ENCODE data around the gene TUBB.
"Not testable (repeated sequence)": the region's sequence is repeated elsewhere in the genome, so short reads cannot be mapped to it uniquely, and the experiment has no call there.

Gene TUBB

DNA sequence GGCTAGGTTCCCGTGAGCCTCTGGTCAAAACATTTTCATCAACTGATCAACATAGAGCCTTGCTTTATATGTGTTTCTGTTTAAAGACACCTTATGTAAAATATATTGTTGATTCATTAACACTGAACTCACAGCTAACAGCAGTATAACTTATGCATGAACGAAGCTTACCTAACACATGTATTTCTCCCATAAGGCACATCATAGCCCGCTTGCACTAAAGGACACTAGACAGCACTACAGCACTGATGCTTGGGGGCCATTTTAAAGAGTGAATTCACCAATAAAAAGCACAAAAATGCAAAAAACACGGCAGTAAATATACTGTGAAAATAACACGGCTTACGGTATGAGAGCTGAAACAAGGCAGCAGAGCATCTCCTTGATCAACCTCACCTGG lies 18.4 kb downstream of the TUBB start:
- no peak for DNase-seq (ENCODE audit: low read depth in 2 of 2)

DNA sequence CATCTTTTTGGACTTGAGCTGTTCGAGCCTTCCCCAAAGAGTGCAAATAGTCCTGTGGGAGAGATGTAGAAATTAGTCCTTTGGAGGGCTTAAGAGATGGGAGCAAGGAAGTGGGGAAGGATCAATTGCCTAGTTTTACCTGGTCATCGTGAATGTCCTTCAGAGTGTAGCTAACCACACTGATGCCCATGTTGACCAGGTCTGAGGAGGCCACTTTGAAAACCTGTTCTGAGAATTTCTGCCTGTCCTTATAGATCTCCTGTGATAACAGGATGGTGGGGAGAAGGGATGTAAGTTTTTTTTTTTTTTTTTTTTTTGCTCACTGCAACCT lies 20.4 kb downstream of the TUBB start:
- DNase-seq (ENCODE audit: low read depth in 2 of 2) = no peak

DNA sequence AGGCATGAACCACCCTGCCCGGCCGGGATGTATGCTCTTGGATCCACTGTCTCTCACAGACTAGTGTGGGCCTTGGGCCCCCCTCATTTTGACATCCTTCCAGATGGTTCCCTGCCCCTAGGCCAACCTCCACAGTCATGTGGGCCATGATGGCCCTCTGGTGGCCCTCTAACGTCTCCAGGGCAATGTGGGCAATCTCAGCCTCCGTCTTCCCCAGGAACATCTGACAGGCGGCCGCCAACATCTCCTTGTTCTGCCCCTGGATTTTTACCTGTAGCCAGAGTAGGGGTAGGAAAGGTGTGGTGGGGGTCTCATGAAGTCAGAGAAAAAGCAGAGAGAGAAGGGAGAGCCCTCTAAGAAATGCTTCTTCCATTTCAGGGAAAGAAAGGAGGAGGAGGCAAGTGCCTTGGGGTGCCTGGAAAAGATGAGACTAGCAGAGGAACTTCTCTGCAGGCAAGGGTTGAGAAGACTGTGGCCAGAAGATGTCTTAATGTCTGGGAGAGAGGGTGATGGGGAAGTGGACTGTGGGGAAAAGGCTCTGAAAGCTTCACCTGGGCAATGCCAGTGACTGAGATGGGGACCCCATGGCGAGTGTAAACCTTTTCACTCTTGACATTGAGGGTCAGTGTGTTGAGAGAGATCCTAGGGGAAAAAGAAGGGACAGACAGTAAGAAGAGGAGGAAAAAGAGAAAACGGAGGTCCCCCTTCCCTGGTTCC lies 21.1 kb downstream of the TUBB start:
- DNase-seq (ENCODE audit: low read depth in 2 of 2) = no peak

DNA sequence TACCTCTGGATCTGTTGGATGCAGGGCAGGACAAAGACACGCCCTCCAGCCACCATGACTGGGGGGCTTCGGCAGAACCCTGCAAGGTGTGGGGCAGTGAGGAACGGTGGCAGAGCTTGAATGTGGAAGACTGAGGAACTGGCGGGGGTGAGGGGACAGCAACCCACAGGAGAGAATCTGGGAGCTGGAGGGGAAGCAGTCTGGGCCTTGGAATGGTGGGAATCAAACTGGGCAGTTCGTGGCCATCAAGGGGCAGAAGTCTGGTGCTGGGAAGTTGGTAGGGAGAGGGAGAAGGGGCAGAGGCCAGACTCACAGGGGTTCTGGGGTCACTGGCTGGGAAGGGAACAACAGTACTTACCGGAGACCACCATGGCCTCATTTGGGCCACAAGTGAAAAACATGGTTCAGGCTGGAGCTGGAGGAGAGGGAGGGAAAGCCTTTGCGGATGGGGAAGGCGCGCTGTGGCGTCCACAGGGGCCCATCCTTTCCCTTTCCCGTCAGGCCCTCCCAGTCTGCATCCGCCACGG lies 21.7 kb downstream of the TUBB start:
- DNase-seq (ENCODE audit: low read depth in 2 of 2) = peak in 1 of 2 donors; percentile 41

DNA sequence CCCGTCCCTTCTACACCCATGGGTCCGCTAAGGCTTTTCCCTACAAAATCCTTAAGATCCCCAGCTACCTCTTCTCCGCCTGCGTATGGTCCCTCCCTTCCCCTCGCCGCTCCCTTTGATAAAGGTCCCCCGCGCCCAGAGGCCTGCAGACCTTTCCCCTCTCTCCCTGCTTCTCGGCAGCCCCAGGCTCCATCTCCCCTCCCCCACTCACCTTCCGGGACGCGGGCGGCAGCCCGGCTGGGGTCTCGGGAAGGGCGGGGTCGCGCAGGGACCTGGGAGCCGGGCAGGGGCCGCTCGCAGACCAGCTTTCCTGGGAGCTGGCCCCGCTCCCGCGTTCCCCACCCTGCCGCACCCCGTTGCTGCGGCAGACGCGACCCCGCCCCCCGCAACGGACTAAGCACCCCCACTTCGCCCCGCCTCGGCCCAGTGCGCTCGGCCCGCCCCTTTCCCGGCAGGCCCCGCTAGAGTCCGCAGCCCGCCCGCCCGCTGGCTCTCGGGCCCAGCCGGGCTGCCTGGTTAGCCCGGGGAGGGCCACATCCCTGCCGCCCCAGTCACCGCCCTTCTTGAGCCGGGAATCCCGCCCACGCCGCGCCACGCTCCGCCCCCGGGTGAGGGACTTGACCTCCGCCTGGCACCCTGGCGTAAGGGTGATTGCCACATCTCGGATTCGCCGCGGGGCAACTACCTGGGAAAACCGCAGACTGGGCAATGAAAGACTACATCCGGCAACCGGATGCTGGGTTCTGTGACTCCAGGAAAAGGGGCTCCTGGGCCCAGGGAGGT lies 22.4 kb downstream of the TUBB start, which contains the start of gene FLOT1:
FLOT1 (minus strand) TSS at position 372 of the 783 bp plus-strand sequence. CDS start 498 bp downstream, outside the sequence.
- DNase-seq (ENCODE audit: low read depth in 2 of 2) = peak; percentile 97 to 98

DNA sequence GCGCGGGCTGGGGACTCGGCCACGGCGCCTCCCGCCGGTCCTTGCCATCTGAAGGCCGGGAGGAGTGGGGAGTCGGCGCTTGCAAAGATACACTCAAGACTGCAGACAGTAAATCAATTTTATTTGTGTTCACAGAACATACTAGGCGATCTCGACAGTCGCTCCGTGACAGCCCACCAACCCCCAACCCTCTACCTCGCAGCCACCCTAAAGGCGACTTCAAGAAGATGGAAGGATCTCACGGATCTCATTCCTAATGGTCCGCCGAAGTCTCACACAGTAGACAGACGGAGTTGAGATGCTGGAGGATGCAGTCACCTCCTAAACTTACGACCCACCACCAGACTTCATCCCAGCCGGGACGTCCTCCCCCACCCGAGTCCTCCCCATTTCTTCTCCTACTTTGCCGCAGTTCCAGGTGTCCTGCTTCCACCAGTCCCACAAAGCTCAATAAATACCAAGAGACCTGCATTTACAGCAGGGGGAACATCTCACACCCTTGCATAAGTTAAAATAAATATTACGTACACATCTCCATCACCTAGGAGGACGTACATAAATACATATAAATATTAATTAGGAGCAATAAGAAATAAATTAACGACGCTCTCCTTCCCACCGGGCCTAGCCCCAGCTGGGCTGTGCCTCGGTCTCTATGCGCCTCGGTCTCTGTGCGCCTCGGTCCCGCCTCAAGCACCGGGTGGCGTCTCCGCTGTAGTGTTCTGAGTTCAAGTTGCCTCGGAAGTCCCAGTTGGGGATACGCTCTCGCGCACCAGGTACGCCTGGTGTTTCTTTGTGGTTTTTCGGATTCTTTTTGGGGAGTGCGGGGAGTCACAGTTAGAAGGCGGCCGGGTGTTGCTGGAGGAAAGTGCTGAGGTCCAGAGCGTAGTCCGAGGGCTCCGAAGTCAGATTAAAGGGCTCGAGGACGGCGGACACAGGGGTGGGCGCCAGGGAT lies 23.2 kb downstream of the TUBB start:
- no peak for DNase-seq (ENCODE audit: low read depth in 2 of 2)

DNA sequence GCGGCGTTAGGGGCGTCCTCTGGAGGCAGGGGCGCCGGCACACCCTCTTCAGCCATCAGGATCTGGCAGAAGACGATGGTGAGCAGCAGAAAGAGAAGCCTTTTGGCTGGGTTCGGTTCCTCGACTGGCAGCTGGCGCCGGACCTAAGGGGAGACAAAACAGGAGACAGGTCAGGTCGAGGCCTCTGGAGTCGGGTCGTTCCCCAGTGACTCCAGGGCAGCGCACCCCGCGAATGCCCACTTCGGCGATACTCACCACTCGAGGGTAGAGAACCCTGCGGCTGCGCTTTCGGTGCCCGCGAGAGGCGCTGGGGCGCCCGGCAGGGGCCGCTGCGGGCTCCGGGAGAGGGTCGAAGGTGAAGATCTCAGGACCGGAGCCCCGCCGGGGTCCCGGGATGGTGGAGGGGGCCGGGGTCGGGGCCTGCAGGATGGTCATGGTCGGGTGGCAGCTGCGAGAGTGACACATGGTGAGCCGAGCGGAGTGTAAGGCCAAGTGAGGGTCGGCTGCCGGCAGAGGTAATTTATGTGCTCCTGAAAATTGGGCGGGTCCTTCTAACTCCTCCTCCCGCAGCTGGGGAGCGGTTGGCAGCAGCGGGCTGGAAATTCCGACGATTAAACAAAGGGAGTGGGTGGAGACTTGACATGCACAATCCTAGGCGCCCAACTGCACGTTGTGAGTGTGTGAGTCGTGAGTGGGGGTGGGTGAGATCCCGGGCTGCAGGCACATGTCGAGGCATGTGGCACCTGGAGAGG lies 24.1 kb downstream of the TUBB start, which contains the start of gene IER3:
IER3 (minus strand) TSS at position 494 of the 752 bp plus-strand sequence; CDS start at position 465, 29 bp downstream.
- DNase-seq (ENCODE audit: low read depth in 2 of 2) = peak; percentile 74 to 83

DNA sequence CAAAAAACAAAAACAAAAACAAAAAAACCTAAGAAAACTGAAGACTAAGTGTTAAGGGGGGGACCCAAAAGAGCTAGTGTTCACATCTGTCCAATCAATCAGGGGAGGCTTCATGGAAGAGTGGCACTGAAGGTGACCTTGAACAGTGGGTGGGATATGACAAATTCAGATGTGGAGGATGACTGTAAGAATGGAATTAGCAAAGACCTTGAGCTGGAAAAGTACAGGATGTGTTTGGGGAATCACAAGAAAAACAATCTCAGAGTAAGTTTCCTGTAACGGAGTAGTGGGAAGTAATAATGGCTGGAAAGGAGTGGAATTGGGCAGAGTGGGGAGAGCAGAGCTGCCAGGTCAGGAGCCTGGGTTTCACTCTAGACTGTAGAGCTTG lies 27.1 kb downstream of the TUBB start:
- DNase-seq (ENCODE audit: low read depth in 2 of 2) = no peak

DNA sequence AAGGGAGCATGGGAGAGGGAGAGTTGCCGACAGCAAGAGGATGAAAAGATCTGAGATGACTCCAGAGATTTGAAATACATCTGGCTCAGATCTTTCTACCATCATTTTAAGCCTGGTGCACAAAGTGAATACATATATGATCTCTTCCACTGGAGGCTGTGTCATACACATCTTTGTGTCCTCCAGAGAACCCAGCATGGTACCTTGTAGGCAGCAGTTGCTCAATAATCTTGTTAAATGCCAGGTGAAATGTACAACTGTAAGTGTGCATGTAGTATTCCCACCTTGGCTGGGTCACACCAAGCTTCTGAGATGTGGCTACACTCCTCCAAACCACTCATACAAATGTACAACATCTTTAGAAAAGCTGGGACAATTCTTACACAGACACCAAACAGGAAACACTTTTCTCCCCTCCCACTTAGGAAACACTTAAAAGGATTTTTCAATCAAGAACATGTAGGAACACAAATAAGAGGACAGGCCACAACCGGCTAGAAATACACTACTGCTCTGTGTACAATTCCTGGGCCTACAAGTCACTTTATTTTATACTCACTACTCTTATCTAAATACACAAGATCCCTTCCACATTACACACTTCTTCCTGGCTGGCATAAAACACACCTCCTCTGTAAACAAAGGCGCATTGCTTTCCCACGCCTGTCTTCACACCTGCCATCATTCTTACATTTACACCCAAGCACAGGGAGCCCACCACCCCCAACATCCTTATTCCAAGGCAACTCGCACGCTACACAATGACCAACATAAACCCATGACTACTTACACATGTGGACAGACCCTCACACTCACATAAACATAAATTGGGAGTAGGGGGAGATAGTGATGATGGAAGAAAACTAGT lies 28.0 kb downstream of the TUBB start:
- DNase-seq (ENCODE audit: low read depth in 2 of 2) = no peak

DNA sequence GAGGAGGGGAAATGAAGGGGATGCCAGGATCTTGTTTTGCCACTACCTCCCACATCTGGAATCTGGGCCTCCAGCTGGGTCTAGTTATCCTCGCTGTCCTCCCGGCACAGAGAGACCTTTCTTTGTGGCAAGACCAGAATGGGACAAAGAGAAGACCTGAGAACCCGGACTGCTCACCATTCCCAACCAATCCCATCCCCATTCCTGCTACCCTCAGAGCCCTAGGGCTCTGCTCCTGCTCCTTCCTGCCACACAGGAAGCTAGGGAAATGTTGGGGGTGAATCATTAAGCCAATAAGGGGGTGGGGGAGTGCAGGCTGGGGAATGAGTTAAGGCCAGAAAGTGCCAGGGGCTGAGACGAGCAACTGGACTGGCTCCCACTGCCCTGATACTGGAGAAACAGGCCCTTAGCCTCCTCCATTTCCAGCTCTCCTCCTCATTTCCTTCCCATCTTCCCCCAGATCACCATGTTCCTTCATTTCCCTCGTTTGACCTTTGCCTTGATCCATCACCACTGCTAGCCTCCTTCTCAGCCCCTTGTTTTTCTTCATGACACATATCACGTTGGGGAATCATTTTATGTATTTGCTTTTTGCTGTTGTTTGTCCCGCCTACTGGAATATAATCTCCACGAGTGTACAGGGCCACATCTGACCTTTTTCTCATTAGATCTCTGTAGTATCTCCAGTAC lies 28.8 kb downstream of the TUBB start:
- no peak for DNase-seq (ENCODE audit: low read depth in 2 of 2)

DNA sequence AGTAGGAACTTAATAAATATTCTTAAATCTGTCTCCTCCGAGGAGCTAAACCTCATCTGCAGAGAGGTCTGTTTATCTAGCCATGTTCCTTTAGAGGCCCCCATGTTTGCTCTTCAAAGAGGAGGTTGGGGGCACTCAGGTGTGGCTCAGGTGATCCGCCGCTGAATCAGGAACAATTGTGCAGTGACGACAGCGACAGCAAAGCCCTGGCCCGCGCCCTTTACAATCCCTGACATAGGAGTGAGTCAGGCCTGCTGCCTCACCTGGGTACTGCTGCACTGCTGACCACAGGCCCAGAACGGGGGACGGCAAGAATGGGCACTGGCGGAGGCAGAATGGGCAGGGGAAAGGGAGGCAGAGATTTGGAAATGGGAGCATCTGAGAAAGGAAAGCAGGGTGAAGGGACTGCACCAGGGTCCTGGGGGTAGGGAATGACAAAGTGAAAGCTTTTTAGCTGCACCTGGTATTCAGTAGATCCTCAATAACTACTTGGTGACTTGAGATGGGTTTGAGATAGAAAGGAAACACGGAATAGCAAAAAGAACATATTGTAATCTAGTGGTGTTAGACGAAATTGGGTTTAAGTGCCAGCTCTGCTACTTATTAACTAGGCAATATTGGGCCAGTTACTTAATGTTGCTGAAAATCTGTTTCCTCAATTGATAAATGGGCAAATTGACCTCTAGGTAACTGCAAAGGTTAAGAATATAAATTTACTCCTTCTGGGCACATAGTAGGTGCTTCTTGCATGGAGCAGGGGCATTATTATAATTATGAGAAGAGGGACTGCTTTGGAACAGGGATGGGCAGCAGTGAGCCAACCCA lies 29.6 kb downstream of the TUBB start:
- no peak for DNase-seq (ENCODE audit: low read depth in 2 of 2)

DNA sequence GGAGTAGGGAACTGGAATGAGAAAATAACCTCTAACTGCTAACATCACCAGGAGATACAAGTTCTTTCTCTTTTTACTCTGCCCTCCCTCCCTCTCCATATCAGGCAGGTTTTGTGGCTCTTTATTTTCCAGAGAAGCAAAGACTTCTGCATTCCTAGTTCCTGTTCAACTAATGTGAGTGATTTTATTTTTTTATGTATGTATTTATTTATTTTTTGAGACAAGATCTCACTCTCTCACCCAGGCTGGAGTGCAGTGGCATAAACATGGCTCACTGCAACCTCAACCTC lies 30.2 kb downstream of the TUBB start:
- DNase-seq (ENCODE audit: low read depth in 2 of 2) = no peak

DNA sequence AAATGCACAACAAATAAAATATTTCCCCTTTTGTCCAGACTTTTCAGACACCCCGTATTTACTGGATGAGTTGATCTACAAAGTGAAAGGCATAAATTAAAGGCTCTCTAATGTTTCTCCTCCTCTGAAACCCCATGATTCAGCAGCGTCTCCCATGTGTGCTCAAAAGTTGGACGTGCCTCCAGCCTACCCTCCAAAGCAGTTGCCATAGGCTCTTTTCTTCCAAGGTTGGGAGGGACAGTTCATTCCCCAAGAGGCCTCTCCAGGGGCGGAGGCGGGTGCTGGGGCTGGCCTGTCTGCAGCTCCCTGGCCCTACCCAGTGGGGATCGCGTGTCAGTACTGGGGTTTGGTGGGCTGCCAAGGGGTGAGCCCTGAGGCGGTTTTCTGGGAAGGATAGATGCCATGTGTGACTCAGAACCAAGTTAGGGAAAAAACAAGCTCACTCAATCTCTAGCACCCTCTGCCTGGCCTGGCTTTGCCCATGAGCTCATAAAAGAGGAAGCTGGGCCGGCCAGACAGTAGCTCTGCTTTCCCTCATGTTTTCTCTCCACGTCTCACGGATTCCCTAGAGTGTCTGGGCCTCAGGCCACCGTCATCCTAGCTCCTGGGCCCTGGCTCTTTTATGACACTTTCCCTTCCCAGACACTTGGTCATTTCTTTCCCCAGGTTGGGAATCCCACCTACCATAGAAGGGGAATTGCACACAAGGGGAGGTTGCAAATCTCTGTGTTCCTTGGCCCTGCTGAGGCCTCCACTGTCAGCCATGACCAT lies 32.2 kb downstream of the TUBB start:
- no peak for DNase-seq (ENCODE audit: low read depth in 2 of 2)

DNA sequence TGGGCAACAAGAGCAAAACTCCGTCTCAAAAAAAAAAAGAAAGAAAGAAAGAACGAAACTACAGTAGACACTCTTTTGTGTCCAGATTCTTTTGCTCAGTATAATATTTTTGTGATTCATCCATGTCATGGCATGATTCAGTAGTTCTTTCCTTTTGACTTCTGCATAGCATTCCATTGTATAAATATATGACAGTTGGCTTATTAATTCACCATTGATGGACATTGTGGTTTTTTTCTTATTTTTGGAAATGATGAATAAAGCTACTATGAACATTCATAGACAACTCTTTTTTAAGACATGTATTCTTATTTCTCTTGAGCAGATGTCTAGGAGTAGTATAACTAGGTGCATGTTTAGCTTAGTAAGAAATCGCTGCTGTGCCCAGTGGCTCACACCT lies 34.5 kb downstream of the TUBB start:
- no peak for DNase-seq (ENCODE audit: low read depth in 2 of 2)

DNA sequence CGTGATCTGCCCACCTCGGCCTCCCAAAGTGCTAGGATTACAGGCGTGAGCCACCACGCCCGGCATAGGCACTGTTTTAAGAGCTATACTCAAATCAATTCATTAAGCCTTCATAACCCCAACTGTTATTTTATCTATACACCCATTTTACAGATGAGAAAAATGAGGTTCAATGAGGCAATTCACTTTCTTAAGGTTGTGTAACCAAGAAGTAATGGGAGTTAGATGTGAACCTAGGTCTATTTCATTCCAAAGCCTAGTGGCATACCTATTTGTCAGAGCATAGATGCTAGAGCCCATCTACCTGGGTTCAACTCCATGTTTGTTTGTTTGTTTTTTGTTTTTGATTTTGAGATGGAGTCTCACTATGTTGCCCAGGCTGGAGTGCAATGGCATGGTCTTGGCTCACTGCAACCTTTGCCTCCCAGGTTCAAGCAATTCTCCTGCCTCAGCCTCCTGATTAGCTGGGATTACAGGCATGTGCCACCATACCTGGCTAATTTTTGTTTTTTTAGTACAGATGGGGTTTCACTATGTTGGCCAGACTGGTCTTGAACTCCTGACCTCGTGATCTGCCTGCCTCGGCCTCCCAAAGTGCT lies 36.4 kb downstream of the TUBB start:
- not testable (repeated sequence) for DNase-seq (ENCODE audit: low read depth in 2 of 2)

DNA sequence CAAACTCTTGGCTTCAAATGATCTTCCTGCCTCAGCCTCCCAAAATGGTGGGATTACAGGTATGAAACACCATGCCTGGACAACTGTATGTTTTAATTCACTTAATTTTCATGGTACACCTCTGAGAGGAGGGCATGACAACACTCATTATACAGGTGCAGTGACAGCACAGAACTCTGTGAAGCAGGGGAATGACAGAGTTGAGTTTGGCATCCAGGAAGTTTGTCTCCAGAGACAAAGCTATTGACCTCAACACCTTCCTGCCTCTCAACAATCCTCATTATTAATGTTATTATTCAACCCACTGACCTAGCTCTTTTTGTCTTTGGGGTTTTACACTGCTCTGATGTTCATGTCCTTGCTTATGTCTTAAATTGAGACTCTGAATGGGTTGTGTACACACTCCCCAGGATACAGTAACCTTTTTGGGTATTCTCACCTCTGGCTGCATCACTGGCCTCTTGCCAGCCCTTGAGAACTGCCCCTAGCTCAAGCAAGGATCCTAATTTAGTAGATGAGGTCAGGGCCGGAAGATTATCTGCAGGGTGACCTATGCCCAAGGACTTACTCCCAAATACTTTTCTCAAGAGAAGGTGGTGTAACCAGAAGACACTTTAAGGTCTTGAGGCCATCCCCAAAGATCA lies 37.2 kb downstream of the TUBB start:
- no peak for DNase-seq (ENCODE audit: low read depth in 2 of 2)

DNA sequence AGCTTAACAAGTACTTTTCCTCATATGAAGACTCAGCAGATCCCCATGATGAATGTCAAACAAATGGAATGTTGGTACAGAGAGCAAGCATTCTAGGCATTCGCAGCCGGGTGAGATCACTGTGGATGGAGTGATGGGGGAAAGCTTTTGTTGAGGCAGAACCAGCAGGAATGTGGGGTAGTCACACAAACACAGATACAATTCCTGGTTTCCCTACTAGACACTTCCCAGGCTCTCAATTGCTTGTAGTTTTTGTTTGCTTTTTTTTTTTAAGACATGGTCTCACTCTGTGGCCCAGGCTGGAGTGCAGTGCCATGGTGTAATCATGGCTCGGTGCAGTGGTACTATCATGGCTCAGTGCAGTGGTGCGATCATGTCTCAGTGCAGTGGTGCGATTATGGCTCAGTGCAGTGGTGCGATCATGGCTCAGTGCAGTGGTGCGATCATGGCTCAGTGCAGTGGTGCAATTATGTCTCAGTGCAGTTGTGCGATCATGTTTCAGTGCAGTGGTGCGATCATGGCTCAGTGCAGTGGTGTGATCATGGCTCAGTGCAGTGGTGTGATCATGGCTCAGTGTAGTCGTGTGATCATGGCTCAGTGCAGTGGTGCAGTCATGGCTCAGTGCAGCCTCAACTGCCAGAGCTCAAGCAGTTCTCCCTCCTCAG lies 39.6 kb downstream of the TUBB start:
- DNase-seq (ENCODE audit: low read depth in 2 of 2) = no peak

All from stimulated activated CD8-positive, alpha-beta memory T cell treated with anti-CD3 and anti-CD28 coated beads, Interleukin-2, amount 100 ng/mL, for 48 hours (primary cell).